GM19023 (cell line): ENCODE data around the gene CYGB.

Experiments
- ATAC-seq: cut with Tn5 transposase; IDR thresholded peaks from one replicate; pipeline ENCODE4 v1.9.1; 2021; ENCODE audit warnings: mild to moderate bottlenecking, moderate library complexity; ENCODE audit not compliant: unreplicated experiment

CYGB gene

DNA sequence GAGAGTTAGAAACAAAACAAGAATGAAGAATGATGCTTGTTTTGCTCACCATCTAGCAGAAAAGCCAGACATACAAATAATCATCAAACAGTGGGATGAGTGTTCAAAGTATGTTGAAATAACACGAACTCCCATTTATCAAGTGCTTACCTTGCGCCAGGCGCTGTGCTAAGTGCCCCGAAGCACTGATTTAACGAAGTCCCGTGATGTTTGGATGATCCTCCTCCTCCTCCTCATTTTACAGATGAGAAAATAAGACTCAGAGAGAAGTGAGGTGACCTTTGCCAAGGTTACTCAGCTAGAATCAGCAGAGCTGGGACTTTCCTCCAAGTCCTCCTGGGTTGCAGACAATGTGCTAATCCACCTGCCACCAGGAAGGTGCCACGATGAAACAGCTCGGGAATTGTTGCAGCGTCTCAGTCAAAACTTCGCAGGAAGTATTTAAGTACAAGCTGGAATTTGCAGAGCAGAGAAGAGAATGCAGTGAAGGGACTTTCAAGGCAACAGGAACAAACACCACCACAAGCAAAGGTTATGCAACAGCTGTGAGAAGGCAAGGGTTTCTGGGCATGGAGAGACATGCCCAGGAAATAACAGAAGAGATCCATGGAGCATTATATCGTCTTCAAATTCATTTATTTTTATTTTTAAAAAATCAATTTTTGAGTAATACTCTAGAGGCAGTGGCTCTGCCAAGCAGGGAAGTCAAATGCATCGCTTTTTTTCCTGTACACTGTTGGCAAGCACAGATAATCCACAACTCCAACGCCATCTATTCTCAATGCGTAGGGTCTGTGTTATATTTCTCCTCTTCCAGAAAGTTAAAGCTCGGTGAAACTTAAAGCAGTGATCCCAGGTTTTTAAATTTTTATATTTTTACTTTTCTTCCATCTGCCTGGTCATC lies 13.5 kb upstream of the CYGB start:
- ATAC-seq = no peak

DNA sequence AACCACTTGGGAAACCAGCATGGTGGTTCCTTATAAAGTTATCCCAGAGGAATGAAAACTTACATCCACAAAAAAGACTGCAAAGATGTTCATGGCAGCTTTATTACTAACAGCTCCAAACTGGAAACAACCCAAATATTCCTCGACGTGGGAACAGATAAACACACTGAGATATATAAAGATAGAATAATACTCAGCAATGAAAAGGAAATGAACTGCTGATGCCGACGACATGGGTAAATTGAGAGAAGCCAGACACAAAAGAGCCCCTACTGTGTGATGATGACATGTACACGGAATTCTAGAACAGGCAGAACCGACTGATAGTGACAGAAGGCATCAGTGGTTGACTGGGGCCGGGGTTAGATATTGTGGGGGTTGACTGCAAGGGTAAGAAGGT lies 12.0 kb upstream of the CYGB start:
- no peak for ATAC-seq

DNA sequence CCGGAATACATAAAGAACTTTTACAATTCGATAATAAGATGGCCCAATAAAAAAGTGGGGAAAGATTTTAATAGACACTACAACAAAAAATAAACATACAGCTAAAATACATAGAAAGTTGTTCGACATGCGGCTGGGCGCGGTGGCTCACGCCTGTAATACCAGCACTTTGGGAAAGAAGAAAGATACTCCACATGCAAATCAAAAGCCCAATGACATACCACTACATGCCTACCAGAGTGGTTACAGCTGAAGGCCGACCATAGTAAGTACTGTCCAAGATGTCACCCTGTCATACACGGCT lies 11.7 kb upstream of the CYGB start:
- no peak for ATAC-seq

DNA sequence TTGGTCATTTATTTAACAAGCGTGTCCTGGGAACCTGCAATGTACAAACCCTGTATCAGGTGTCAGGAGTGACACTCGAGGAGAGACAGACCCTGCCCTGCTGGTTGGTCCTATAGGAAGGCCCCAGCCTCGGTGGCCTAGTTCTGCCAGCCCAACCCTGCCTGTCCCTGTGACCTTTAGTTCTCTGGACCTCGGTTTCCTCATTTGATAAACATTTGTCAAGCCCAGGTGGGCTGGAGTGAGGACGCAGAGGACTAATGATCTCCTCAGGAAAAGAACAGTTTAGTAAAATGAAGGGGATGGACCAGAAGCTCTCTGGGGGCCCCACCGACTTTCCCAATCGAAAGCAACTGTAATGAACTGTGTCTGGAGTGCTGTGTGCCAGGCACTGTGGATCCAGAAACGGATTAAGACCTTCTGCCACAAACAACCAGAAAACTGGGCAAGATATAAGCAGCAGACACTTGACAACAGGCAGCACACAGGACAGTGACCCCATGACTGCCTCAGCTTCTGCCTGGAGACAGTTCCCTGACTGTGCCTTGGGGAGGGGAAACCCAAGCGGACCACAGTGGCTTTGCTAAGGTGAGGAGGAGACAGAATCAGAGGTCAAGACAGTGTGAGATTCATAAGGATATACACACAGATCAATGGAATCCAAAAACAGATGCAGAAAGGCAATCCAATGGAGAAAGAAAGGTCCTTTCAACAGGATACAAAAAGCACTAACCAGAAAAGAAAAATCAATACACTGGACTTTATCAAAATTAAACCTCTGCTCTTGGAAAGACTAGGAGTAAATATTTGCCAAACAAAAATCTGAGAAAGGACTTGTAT lies 11.1 kb upstream of the CYGB start:
- ATAC-seq = no peak

DNA sequence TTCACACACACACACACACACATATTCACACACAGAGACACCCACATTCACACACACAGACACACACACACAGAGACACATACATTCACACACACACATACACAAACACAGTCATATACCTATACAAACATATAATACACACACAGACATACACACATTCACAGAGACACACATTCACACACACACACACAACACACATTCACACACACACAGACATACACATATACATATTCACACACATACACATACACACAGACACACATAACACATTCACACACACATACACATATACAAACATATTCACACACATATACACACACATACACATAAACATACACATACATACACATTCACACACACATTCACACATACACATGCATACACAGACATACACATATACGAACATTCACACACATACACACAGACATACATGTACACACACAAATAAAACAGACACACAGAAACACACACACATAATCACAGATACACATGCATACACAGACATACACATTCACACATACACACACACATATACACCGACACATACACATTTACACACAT lies 10.2 kb upstream of the CYGB start:
- ATAC-seq = no peak

DNA sequence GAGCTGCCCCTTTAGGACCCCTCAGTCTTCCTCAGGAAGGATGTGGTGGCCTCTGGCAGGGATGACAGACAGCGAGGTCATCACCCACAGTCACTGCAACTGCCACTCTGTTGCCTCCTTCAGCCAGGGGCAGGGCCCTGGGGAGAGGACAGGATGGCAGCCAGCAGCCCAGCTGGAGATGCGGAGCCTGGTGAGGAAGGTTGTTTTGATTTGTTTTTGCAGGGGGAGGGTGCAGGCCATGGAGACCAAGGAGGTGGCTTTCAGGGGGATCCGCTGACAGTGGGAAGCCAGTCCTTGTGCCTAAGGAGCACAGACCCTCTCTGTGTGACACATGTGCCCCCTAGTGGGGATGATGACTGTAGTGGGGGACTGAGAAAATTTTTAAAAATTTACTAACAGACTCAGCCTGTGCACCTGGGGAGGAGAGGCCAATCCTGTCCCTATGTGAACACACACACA lies 9.7 kb upstream of the CYGB start:
- no peak for ATAC-seq

DNA sequence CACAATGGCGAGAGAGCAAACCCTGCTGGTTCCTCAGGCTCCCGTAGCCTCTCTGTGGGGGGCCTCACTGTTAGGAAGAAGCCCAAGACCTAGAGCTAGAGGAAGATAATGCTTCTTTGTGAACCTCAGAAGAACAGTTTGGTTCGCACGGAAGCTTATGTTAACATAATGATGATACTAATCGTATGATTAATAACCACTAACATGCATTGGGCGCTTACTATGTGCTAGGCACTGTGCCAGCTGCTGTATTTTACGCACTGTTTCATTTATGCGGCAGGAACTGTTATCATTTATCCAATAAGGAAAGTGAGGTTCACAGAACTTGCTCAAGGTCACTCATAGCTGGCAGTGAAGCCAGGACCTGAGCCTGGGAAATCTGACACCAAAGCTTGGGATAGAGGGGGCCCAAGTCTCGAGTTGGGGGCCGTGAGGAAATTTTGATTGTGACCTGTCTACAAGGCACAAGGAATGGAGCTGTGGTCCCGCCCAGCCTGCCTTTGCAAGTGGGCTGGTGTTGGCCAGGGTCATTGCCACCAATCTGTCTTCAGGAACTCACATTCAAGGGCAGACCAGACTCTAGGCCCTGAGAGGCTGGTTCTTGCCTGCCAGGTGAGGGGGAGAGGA lies 9.2 kb upstream of the CYGB start:
- no peak for ATAC-seq

DNA sequence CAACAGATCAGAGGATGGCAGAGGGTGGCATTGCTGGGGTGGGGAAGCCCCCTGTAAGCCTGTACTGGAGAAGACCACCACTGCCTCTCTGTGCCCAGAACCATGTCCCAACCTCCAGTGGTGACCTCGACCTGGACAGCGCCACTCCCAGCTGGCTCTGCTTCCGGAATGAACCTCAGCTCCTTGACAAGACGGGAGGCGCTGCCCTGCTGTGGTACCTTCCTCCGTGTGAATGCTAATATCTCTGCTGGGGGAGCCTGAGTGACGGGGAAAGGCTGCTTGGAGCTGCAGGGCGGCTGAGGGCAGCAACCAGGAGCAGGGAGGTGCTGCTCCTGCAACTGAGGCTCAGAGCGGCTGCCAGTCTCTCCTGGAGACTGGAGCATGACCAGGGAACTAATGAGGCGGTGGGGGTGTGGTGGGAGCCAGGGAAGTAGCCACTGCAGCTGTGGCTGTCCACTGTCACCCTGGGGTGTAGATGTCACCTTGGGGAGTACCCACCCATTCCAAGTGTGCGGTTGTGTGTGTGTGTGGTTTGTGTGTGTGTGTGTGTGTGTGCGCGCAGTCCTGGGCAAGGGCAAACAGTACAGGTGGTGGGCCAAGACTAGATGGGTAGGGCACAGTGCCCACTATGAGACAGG lies 8.5 kb upstream of the CYGB start:
- no peak for ATAC-seq

DNA sequence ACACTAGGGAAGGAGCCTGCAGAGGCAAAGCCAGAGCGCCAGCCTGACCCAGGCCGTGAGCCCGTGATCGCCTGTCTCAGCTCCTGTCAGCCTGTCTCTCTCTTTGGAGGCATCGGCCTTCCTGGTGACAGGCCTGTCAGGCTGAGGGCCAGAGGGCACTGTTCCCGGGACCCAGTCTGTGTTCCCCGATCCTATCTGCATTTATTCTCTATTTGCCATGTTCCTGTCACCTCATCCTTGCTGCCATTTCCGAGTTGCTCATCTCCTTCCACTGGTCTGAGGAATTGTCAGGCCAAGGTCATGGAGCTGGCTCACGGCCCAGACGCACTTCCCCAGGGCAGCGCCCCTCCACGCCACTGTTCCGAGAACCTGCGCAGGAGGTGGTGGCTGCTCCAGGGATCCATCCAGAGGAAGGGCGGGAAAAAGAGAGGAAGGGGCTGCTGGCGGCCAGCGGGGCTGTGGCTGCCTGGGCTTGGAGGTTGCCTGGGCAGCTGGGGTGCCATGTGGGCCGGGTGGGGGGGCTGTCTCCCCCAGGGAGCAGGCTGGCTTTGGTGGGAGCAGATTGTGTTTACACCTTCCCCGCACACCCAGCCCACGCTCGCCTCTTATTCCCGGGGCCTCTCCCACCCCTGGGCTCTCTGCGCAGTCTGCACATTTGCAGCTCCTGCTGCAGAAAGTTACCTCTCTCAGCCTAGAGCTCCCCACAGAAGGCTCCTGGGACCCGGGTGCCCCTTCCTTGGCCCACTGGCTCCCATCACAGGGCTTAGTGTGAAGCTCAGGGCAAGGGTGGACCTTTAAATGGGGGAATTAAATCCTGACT lies 7.2 kb upstream of the CYGB start:
- ATAC-seq = no peak

DNA sequence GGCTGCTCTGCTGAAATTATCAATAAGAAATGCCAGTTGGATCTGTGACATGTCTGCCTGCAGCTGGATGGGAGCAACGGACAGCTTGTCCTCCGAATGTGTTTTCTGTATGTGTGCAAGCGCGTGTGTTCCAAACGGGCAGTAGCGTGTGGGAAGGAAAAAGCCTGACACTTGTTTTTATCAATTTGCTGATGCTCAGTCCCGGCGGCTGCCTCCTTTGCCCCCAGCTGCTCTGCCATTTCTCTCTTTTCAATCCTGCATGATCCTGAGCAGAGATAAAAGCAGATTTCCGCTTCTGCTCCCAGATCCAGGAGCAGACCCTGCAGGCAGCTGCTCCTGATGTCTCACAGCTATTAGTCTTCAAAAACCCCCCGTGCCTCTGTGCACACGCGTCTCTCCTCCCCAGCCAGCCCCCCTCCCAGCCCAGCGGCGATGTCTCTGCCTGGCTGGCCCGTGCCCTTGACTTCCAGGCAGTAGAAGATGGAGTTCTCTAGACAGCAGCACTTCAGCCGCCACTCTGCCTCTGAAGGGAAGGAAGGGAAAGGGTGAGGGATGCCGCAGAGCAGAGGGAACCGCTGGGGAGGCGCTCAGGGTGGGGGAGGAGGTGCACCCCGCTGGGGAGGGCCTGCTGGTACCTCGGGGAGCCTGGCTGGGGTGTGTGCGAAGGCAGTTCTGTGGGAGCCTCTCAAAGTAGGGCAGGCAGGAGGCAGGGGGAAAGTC lies 6.5 kb upstream of the CYGB start:
- no peak for ATAC-seq

DNA sequence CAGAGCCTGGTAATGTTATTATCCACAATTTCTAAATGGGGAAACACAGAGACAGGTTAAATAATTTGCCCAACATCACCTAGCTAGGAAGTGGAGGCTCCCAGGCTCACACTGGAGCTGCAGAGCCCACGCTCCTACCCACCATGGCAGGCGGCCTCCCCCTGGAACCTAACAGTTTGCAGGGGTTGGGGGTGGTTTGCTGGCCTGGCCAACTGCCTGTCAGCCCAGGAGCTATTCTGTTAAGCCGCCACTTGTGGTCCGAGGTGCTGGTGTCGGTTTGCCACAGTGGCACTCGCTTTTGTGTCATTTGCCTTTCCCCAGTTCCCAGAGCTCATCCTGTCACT lies 5.9 kb upstream of the CYGB start:
- no peak for ATAC-seq

DNA sequence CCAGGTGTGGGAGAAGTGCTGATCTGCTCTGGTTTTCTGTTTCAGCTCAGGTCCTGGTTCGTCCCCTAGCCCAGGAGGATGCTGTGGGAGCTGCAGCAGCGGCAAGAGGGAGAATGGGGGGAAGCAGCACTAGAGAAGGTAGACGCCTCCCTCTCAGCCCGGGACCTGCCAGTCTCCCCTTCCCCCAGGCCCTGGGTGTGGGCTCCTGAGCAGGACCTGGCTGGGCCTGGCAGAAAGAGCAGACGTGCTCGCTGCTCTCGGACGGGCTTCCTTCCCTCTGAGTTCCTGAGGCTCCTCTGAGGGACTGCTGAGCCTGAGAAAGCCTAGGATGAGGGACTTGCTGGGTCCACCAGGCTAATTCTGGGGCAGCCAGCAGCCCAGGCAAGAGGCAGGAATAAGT lies 5.5 kb upstream of the CYGB start:
- ATAC-seq = no peak

DNA sequence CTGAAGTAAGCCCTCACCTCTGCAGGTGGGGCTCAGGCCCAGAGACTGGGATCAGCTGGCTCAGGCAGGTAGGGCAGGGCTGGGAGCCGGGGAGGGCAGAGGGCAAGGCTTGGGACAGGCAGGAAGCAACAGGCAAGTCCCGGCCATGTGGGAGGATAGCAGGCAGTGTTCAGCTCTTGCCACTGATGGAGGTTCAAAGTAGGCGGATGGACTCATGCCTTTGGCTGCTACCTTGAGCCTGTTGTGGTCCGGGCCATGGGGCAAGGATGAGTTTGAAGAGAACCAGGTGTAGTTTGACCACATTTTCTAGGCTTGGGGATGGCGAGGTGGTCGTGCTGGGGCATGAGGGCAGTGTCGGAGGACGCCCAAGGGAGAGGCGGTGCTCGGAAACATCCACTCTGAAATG lies 5.1 kb upstream of the CYGB start:
- no peak for ATAC-seq

DNA sequence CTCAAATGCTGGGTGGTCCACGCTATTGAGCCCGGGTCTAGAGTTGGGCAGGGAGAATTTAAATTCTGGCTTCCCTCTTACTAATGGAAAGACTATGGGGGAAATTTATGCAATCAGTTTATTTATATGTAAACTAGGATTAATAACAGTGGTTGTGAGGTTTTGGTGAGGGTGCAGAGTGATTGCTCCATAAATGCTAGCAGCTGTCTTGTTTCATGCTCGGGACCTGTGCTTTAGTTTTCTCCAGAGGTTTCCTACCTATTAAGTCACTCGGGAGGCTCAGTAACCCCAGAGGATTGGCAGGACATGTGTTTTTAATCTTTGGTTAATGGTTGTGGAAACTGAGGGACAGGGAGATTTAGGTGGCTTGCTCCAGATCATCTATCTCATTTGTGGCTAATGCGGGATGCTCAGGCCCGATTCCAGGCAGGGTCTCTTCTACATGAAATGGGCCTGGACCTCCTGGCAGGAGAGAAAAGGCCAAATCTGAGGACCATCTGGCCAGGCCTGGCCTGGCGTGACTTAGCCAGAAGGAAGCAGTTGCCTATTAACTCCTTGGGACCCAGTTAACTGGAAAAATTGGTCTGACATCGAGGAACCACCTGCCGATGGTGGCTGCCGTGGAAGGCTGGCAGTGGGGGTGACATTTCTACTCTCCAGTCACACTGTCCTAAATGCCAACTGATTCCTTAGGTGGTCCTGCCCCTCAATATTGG lies 4.4 kb upstream of the CYGB start:
- ATAC-seq = no peak

DNA sequence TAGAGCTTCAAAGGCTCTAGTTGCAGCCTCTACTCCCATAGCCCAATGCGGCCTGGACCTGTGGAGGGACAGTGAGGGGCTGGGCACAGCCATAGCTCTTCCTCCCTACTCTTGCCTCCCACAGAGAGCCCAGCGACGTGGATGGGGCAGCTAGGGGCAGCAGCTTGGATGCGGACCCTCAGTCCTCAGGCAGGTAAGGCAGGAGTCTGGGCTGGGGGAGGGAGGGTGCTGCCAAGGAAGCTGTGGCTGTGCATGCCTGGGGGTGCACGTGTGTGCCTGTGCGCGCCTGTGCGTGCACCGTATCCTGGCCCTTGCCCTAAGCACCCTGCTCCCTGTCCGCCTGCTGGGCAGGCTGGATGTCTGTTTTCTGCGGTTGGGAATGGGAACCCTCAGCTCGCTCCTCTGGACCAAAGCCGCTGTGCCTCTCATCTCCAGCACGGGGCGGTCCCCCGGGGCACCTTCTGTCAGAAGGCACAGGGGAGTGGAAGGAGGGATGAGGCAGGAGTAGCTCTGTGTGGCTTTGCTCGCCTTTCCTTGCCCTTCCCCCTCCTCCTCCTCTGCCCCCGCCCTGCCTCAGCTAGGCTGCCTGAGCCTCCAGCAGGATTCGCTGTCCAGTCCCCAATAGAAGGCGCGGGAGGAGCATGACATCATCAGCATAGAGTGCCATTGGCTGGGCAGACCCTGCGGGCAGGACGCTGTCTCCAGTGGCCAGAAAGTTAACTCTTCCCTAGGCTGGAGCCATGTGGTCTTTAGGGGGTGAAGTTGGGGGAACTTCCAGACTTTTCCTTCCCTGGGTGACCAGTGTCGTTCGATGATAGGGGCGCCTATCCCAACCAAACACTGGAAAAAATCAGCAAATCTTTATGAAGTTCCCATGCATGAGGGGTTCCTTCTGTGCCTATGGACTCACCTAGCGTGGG lies 3.1 kb upstream of the CYGB start:
- ATAC-seq = no peak

DNA sequence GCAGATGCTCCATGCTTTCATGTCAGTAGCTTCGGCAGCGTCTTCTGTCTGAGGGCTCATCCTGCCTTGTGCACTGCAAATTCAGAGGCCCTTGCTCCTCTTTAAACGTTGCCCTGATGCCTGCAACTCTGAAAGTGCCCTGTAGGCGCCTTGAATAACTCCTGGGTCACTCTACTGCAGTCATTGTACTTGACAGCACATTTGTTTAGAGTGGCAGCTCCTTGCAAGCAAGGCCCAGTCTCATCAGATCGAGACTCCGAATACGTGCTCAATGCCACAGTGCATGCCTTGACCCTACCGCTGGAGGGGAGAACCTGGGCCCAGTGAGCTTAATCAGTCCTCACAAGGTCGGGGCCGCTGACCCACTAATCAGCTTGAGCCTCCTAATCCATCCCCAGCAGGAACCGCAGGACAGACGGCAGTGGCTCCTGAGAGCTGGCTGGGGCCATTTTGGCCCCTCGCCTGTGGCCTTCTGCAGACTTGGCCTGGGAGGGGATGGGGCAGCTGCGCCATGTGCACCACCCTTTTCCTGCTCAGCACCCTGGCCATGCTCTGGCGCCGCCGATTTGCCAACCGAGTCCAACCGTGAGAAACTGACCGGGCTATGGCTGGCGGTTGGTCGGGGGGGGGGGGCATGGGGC lies 2.2 kb upstream of the CYGB start, which contains the start of gene PRCD:
Gene PRCD (plus strand): TSS at position 414 of the 641 bp plus-strand sequence. CDS start 98 bp downstream, at position 512.
- no peak for ATAC-seq

DNA sequence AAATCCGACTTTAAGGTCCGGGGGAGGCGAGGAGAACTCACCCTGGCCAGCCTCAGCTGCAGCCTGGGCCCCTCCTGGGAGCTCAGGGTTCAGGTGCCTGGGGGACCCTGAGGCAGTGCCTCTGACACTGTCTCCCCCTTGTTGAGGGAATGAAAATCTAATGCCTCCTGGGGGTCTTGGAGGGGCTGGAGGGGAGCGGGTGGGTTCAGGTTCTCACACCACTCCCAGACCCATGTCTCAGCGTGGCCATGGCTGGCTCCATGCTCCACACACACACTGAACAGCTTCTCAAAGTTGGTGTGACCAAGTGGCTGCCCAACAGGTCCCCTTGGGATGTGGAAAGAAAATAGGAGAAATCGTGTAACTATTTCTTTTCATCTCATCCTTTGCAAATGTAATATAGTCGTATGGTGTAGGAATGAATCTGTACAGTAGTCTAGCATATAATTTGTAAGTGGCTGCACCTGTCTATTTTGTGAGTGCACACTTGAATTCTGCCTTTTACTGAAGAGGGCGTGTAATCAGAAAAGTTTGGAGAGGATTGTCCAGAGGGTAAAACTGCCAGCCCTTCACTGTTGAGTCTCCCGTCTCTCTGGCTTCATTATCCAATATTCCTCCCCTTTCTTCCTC lies 1.5 kb upstream of the CYGB start:
- no peak for ATAC-seq
